ENCODE data around the gene ATF6.
"Not testable (repeated sequence)": the region's sequence is repeated elsewhere in the genome, so short reads cannot be mapped to it uniquely, and the experiment has no call there.

GRCh38 chr1:161769673-161770045, 3.5 kb downstream of the ATF6 start:
- not testable (repeated sequence) for TF ChIP-seq POLR2A (IDR thresholded peaks at IDR 0.05; ENCODE audit: extremely low read depth, insufficient read length); MYC (IDR thresholded peaks at IDR 0.05; ENCODE audit: low read depth, low read length); CTCF (IDR thresholded peaks at IDR 0.05; ENCODE audit: low read depth, low read length); MAX (IDR thresholded peaks at IDR 0.05; ENCODE audit: low read depth, low read length)

All from NB4 (cell line).